PC-9 (cell line): Measurements from ENCODE around the gene CCDC192. TPM values are rescaled to one million over a fixed set of nuclear protein-coding genes. Genes with fewer than 3 reads are reported as not detected.

ENCODE experiments used
- BruUV-seq: library from RNA; stranded (reverse); fragments of 400-500 nt; replicated peaks from 2 replicates; lab custom pipeline; 2021; lab: Mats Ljungman, UMichigan
- CTCF ChIA-PET: fragments of 300-600 bp; sonication (Branson Sonifier 250); formaldehyde crosslinking; loops from one replicate; lab custom pipeline; 2022; ENCODE audit warnings: antibody characterized with exemption; lab: Charles Lee
- POLR2A ChIA-PET: fragments of 300-600 bp; sonication (Branson Sonifier 250); formaldehyde crosslinking; loops from one replicate; lab custom pipeline; 2022; ENCODE audit warnings: antibody characterized with exemption; ENCODE audit not compliant: unreplicated experiment; lab: Charles Lee
- DNase-seq, 2 experiments: peaks; one replicate each; pipeline versions ENCODE4 v3.0.0 to v3.0.0-alpha.2; 2015 to 2022; ENCODE audit warnings: mixed read lengths in 1 of 2
- H2AFZ ChIP-seq: fragments of 200-600 bp; sonication (generic); 2 replicates; pipeline ENCODE4 v1.8.1; 2017; ENCODE audit warnings: antibody characterized with exemption
- H3F3A ChIP-seq: fragments of 200-600 bp; sonication (generic); 2 replicates; pipeline ENCODE4 v1.8.1; 2017; ENCODE audit warnings: antibody characterized with exemption, mild to moderate bottlenecking, low read depth; ENCODE audit not compliant: insufficient read depth
- H3K27ac ChIP-seq: fragments of 200-600 bp; sonication (generic); 2 replicates; pipeline ENCODE4 v1.6.1; 2016; ENCODE audit warnings: mixed run types
- H3K27me3 ChIP-seq: fragments of 200-600 bp; sonication (generic); 2 replicates; pipeline ENCODE4 v1.6.1; 2016; ENCODE audit warnings: low read depth, mixed run types; ENCODE audit not compliant: insufficient read depth
- H3K36me3 ChIP-seq: fragments of 200-600 bp; sonication (generic); 2 replicates; pipeline ENCODE4 v1.6.1; 2016; ENCODE audit warnings: low read depth, mixed run types
- H3K4me1 ChIP-seq: fragments of 200-600 bp; sonication (generic); replicated peaks from 2 replicates; pipeline ENCODE4 v1.6.1; 2016; ENCODE audit warnings: mixed run types; ENCODE audit not compliant: insufficient read depth
- H3K4me2 ChIP-seq: fragments of 200-600 bp; sonication (generic); 2 replicates; pipeline ENCODE4 v1.6.1; 2017; ENCODE audit warnings: mixed run types
- H3K4me3 ChIP-seq: fragments of 200-600 bp; sonication (generic); 2 replicates; pipeline ENCODE4 v1.6.1; 2016; ENCODE audit warnings: mixed run types
- H3K79me2 ChIP-seq: fragments of 200-600 bp; sonication (generic); 2 replicates; pipeline ENCODE4 v1.6.1; 2017; ENCODE audit warnings: low read depth, mixed run types
- H3K9me2 ChIP-seq: fragments of 200-600 bp; sonication (generic); 2 replicates; pipeline ENCODE4 v1.8.1; 2017; ENCODE audit warnings: mild to moderate bottlenecking; ENCODE audit not compliant: insufficient read depth
- H3K9me3 ChIP-seq: fragments of 200-600 bp; sonication (generic); 2 replicates; pipeline ENCODE4 v1.8.1; 2016; ENCODE audit warnings: low read depth; ENCODE audit not compliant: insufficient read depth
- H4K20me1 ChIP-seq: fragments of 200-600 bp; sonication (generic); 2 replicates; pipeline ENCODE4 v1.8.1; 2017; ENCODE audit not compliant: insufficient read depth
- CTCF ChIP-seq: fragments of 200-600 bp; sonication (generic); conservative IDR thresholded peaks from 2 replicates; pipeline ENCODE4 v1.6.1; 2017; ENCODE audit warnings: mixed run types, antibody characterized with exemption, mild to moderate bottlenecking, moderate library complexity
- EZH2 ChIP-seq: fragments of 200-600 bp; sonication (generic); IDR thresholded peaks from 2 replicates; pipeline ENCODE4 v1.8.0; 2017; ENCODE audit warnings: antibody characterized with exemption, low read depth
- intact Hi-C: fragments of 100-400 bp; cut with micrococcal nuclease; formaldehyde crosslinking; loops from one replicate; pipeline ENCODE4 v1.10.0; 2022; ENCODE audit not compliant: unreplicated experiment
- total RNA-seq: library from RNA; stranded (reverse); gene quantifications from 2 replicates; pipeline ENCODE4 v1.2.3, GENCODE V29; 2021

The CCDC192 gene
- total RNA-seq, 1 experiment from 2014 or later, result not detected

GRCh38 chr5:127830829-127831598 lies 127.8 kb downstream of the CCDC192 start:
- no peak overlapping the region for H3K4me2 ChIP-seq
- TF ChIP-seq EZH2 (no peak), CTCF (no peak)
- H3K4me3 ChIP-seq, result no peak overlapping the region
- no peaks in the 10 kb centered on the region for H3K27me3 ChIP-seq
- H2AFZ ChIP-seq, result no peak overlapping the region
- no peaks in the 10 kb centered on the region for H3K79me2 ChIP-seq
- intact Hi-C loops, result no loop called here
- BruUV-seq, result no TSS peak
- POLR2A ChIA-PET, result no interaction called here
- no peaks in the 10 kb centered on the region for H3K4me1 ChIP-seq
- no peaks in the 10 kb centered on the region for H3K9me3 ChIP-seq
- CTCF ChIA-PET, result no interaction called here
- H4K20me1 ChIP-seq, result no peaks in the 10 kb centered on the region
- H3K36me3 ChIP-seq, result no peaks in the 10 kb centered on the region
- H3F3A ChIP-seq, result no peaks in the 10 kb centered on the region
- H3K27ac ChIP-seq, result no peak overlapping the region
- no peak for DNase-seq
- no peaks in the 10 kb centered on the region for H3K9me2 ChIP-seq

GRCh38 chr5:127832067-127832466 lies 128.9 kb downstream of the CCDC192 start:
- CTCF ChIA-PET, result no interaction called here
- TF ChIP-seq EZH2 (no peak), CTCF (no peak)
- no peak overlapping the region for H3K4me2 ChIP-seq

GRCh38 chr5:127834094-127834531 lies 130.9 kb downstream of the CCDC192 start:
- intact Hi-C loops, result no loop called here
- H3K27me3 ChIP-seq, result no peaks in the 10 kb centered on the region
- no TSS peak for BruUV-seq
- H2AFZ ChIP-seq, result no peak overlapping the region
- no peaks in the 10 kb centered on the region for H3K9me3 ChIP-seq
- H3K4me2 ChIP-seq, result no peak overlapping the region
- no peak overlapping the region for H3K27ac ChIP-seq
- no peaks in the 10 kb centered on the region for H3K4me1 ChIP-seq
- no peaks in the 10 kb centered on the region for H3K79me2 ChIP-seq
- H3K9me2 ChIP-seq, result no peaks in the 10 kb centered on the region
- no peaks in the 10 kb centered on the region for H3F3A ChIP-seq
- no peak overlapping the region for H3K4me3 ChIP-seq
- H3K36me3 ChIP-seq, result no peaks in the 10 kb centered on the region
- POLR2A ChIA-PET, result no interaction called here
- no peaks in the 10 kb centered on the region for H4K20me1 ChIP-seq
- no peak for DNase-seq
- CTCF ChIA-PET, result no interaction called here
- TF ChIP-seq EZH2 (no peak), CTCF (no peak)

More at GRCh38 chr5:127832067-127832466, 128.9 kb downstream of the CCDC192 start:
- POLR2A ChIA-PET, result interaction anchor here (0.6 kb wide), 1 partner anchor 85 kb away, joined by 3 read pairs; no protein-coding TSS in a partner anchor
- Histone ChIP-seq H4K20me1 (no peaks in the 10 kb centered on the region), H3F3A (no peaks in the 10 kb centered on the region), H3K27me3 (no peaks in the 10 kb centered on the region), H3K27ac (no peak overlapping the region), H2AFZ (no peak overlapping the region), H3K4me1 (no peaks in the 10 kb centered on the region), H3K4me3 (no peak overlapping the region), H3K36me3 (no peaks in the 10 kb centered on the region), H3K9me3 (no peaks in the 10 kb centered on the region), H3K9me2 (no peaks in the 10 kb centered on the region), H3K79me2 (no peaks in the 10 kb centered on the region)
- BruUV-seq, result no TSS peak
- no peak for DNase-seq
- intact Hi-C loops, result no loop called here
